22Rv1 (cell line): Measurements from ENCODE around the gene BEND7.

ENCODE experiments used
- H3K27ac ChIP-seq: fragments of 450-650 bp; 2 replicates; pipeline ENCODE4 v1.5.1; 2017
- CTCF ChIP-seq: fragments of 450-650 bp; IDR thresholded peaks from 2 replicates; pipeline ENCODE4 v1.5.1; 2017; ENCODE audit warnings: mild to moderate bottlenecking
- ZFX ChIP-seq: fragments of 450-650 bp; IDR thresholded peaks from 2 replicates; pipeline ENCODE4 v1.6.1; 2017; ENCODE audit warnings: antibody characterized with exemption, borderline replicate concordance

Gene BEND7

DNA sequence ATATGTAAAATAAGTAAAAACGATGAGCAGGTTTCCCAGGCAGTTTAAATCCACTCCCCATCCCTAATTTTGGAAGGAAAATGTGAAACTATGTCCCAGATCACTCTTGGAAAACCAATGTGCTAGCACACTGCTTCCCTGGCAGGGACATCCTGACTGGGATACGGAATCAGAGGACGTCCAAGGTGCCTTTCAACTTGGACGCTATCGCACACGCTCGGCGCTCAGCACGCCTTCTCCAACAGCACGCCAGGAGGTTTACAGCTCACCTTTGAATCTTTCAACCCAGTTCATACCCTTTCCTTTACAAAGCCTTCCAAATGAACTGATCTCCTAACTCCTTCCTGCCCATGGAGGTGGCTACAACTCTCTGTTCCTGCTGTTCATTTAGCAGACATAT, 47.1 kb downstream of the BEND7 start:
- TF ChIP-seq CTCF (no peak), ZFX (no peak)
- H3K27ac ChIP-seq, result no peak overlapping the region

- H3K27ac ChIP-seq, result no peak overlapping the region
- no peak for TF ChIP-seq ZFX
- no peak for TF ChIP-seq CTCF
Observed at GRCh38 chr10:13475124-13475523, 53.7 kb downstream of the BEND7 start.

DNA sequence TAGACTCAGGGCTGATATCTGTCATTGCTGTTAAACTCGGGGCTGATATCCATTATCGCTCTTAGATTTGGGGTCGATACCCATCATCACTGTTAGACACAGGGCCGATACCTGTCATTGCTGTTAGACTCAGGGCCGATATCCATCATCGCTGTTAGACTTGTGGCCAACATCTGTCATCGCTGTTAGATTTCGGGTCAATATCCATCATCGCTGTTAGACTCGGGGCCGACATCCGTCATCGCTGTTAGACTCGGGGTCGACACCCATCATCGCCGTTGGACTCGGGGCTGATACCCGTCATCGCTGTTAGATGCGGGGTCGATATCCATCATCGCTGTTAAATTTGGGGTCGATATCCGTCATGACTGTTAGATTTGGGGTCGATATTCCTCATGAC, 54.8 kb downstream of the BEND7 start:
- no peak overlapping the region for H3K27ac ChIP-seq
- TF ChIP-seq ZFX, result no peak
- TF ChIP-seq CTCF, result no peak

DNA sequence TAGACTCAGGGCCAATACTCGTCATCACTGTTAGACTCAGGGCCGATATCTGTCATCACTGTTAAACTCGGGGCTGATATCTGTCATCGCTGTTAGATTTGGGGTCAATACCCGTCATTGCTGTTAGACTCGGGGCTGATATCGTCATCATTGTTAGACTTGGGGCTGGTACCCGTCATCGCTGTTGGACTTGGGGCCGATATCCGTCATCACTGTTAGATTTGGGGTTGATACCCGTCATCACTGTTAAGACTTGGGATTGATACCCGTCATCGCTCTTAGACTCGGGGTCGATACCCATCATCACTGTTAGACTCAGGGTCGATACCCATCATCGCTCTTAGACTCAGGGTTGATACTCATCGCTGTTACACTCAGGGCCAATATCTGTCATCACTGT, 56.5 kb downstream of the BEND7 start:
- no peak overlapping the region for H3K27ac ChIP-seq
- no peak for TF ChIP-seq ZFX
- no peak for TF ChIP-seq CTCF

DNA sequence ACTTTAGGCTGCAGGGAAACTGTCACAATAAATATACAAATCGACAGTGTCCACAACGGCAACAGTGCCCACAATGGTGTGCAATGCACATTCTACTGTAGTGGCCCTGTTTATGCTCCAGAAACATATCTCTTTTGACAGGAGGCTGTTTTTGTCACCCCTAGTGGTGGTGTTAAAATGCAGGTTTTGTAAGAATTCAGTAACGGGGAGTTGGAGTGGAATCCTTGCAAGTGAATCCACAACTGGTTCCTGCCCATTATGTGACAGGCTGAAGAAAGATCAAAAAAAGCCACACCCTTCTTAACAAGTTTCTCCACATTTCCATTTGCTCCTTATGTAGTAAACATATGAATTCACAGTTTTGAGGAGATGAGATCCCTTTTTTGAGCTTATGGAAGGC, 58.5 kb downstream of the BEND7 start:
- TF ChIP-seq ZFX (no peak), CTCF (no peak)

DNA sequence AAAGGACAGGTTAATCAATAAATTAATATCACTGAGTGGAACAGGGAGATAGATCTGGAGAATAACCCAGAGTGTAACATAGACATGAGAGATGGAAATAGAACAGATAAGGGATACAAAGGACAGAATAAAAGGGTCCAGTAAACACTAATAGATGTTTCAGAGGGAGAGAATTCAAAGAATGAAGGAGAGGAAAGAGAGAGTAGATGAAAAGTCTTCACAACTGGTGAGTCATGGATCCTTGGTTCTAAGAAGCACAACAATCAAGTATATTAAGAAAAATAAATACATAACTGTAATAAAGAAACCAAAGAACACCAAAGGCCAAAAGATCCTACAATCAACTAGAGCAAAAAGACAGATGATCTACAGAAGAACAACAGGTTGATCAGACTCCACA, 66.3 kb downstream of the BEND7 start:
- H3K27ac ChIP-seq, result no peak overlapping the region
- TF ChIP-seq ZFX (no peak), CTCF (no peak)

More for the DNA sequence above, 58.5 kb downstream of the BEND7 start:
- H3K27ac ChIP-seq, result no peak overlapping the region

GRCh38 chr10:13458687-13459012, 70.2 kb downstream of the BEND7 start:
- no peak overlapping the region for H3K27ac ChIP-seq
- TF ChIP-seq CTCF (no peak), ZFX (no peak)
